ENCODE data around the gene RAB3A. TPM values are rescaled to one million over a fixed set of nuclear protein-coding genes. Genes with fewer than 3 reads are reported as not detected.

The RAB3A gene
- polyA plus RNA-seq, 2 of the 4 experiments (the other 2 are of a cell fraction) = 0.39 to 1.0 TPM

- Histone ChIP-seq H3K9me3 (no peaks in the 10 kb centered on the region), H3K4me1 (no peaks in the 10 kb centered on the region), H3K4me2 (no peak overlapping the region), H3K27ac (no peak overlapping the region), H3K4me3 (no peak overlapping the region)
- ChIA-PET POLR2A (no interaction called here), CTCF (interaction anchor here (1.5 to 2.8 kb wide), 4 partner anchors 9 to 70 kb away, joined by 3 to 11 read pairs (median 9); partner anchors contain the start of gene MPV17L2)
- no peak for DNase-seq (ENCODE audit: low read depth in 1 of 2, low spot score in 1 of 2)
- no peak for ATAC-seq
- no peak for FAIRE-seq
- TF ChIP-seq REST (IDR thresholded peaks at IDR 0.05) (no peak), BCL3 (IDR thresholded peaks at IDR 0.05) (no peak), FOXS1 (CRISPR knock-in tag; IDR thresholded peaks at IDR 0.05) (no peak), POLR2AphosphoS2 (conservative IDR thresholded peaks at IDR 0.05; ENCODE audit: low read length) (no peak), NFE2L2 (conservative IDR thresholded peaks at IDR 0.05; ENCODE audit: low read length) (no peak), FOSL2 (IDR thresholded peaks at IDR 0.05) (no peak), FOSL2 (CRISPR knock-in tag; IDR thresholded peaks at IDR 0.05) (no peak), RFX5 (IDR thresholded peaks at IDR 0.05) (no peak), JUNB (IDR thresholded peaks at IDR 0.05) (no peak), PBX3 (IDR thresholded peaks at IDR 0.05) (no peak), CBX2 (IDR thresholded peaks at IDR 0.05; ENCODE audit: borderline replicate concordance, low read depth) (no peak), HMGXB4 (CRISPR knock-in tag; IDR thresholded peaks at IDR 0.05; ENCODE audit: borderline replicate concordance) (no peak), ELK1 (IDR thresholded peaks at IDR 0.05; ENCODE audit: low read depth, low read length) (no peak)
Observed at GRCh38 chr19:18183529-18183928, 20.3 kb downstream of the RAB3A start.

GRCh38 chr19:18179957-18180356 lies 23.9 kb downstream of the RAB3A start:
- WGBS (ENCODE audit: missing lambda C conversion rate) = 77% methylated on average over 5 of the region's 5 CpGs
- Histone ChIP-seq H3K4me1 (no peaks in the 10 kb centered on the region), H3K9me3 (no peaks in the 10 kb centered on the region), H3K4me2 (no peak overlapping the region), H3K27ac (no peak overlapping the region), H3K4me3 (no peak overlapping the region)
- FAIRE-seq (no peak), DNase-seq (ENCODE audit: low read depth in 1 of 2, low spot score in 1 of 2) (no peak), ATAC-seq (no peak)
- ChIA-PET CTCF (interaction anchor here (1.2 to 1.8 kb wide), 4 partner anchors 9 to 72 kb away, joined by 3 to 5 read pairs (median 3); no protein-coding TSS in a partner anchor), POLR2A (interaction anchor here (0.6 kb wide), 1 partner anchor 40 kb away, joined by 3 read pairs; no protein-coding TSS in a partner anchor)
- TF ChIP-seq EHF (CRISPR knock-in tag; IDR thresholded peaks at IDR 0.05) (no peak), ZSCAN20 (CRISPR knock-in tag; IDR thresholded peaks at IDR 0.05) (no peak), MYC (IDR thresholded peaks at IDR 0.05; ENCODE audit: borderline replicate concordance, low read length) (no peak), FOXS1 (CRISPR knock-in tag; IDR thresholded peaks at IDR 0.05) (no peak), RFX5 (IDR thresholded peaks at IDR 0.05) (no peak)

All from A549 (cell line).